ENCODE data around the gene CEP85L. TPM values are rescaled to one million over a fixed set of nuclear protein-coding genes. Genes with fewer than 3 reads are reported as not detected.

Gene CEP85L
- total and polyA plus RNA-seq, 2 of the 4 experiments (the other 2 are of a cell fraction), result 2.3 to 25.6 TPM

GRCh38 chr6:118683881-118684872, 32.8 kb upstream of the CEP85L start:
- no peak overlapping the region for H3K56ac ChIP-seq (ENCODE audit: extremely low read depth, insufficient read depth, low read length)
- no peak overlapping the region for H4K8ac ChIP-seq (ENCODE audit: low read depth in 2 of 2, low read length in 2 of 2)
- no CpG with 5 or more reads among the region's 9 CpGs for WGBS, 2 experiments (ENCODE audit: extremely low coverage in 2 of 2, insufficient read length in 1 of 2)
- no peak overlapping the region for H2BK5ac ChIP-seq (ENCODE audit: low read depth, low read length, poor library complexity, severe bottlenecking)
- DNase-seq, result no peak
- H3K23ac ChIP-seq (ENCODE audit: low read depth, low read length), result no peak overlapping the region
- no peaks in the 10 kb centered on the region for H3K9me3 ChIP-seq (ENCODE audit: control insufficient read depth, insufficient read depth, low read length)
- ATAC-seq (ENCODE audit: low read depth), result no peak
- dilution Hi-C loops (cut with HindIII; ENCODE audit: low sequenced_read_pairs, unreplicated experiment) (no loop called here), intact Hi-C loops (cut with micrococcal nuclease) (no loop called here), in situ Hi-C loops (cut with MboI; ENCODE audit: low sequenced_read_pairs) (no loop called here)
- TF ChIP-seq MXI1 (IDR thresholded peaks at IDR 0.05; ENCODE audit: borderline replicate concordance, low read depth, low read length) (no peak), POLR2A (IDR thresholded peaks at IDR 0.05; ENCODE audit: low read depth, low read length) (no peak), CEBPB (IDR thresholded peaks at IDR 0.05; ENCODE audit: low read depth, low read length) (no peak), CTCF (conservative IDR thresholded peaks at IDR 0.05; ENCODE audit: low read depth, low read length) (no peak), MAFK (IDR thresholded peaks at IDR 0.05; ENCODE audit: low read depth, low read length) (no peak), CHD1 (IDR thresholded peaks at IDR 0.05; ENCODE audit: low read depth, low read length) (no peak), USF2 (IDR thresholded peaks at IDR 0.05; ENCODE audit: low read depth, low read length) (no peak), SMC3 (IDR thresholded peaks at IDR 0.05; ENCODE audit: low read depth, low read length) (no peak), RCOR1 (IDR thresholded peaks at IDR 0.05; ENCODE audit: insufficient replicate concordance, low read length) (no peak), BHLHE40 (IDR thresholded peaks at IDR 0.05; ENCODE audit: low read depth, low read length) (no peak), FOS (IDR thresholded peaks at IDR 0.05; ENCODE audit: low read depth, low read length) (no peak), ELK1 (IDR thresholded peaks at IDR 0.05; ENCODE audit: borderline replicate concordance, low read depth, low read length) (no peak), RAD21 (IDR thresholded peaks at IDR 0.05; ENCODE audit: low read length) (no peak), RFX5 (IDR thresholded peaks at IDR 0.05; ENCODE audit: low read depth, low read length) (no peak)
- no peaks in the 10 kb centered on the region; a peak in 1 of 4 replicates for H3K79me1 ChIP-seq (ENCODE audit: low read depth in 1 of 2, low read length in 2 of 2)
- no peak overlapping the region for H2AK5ac ChIP-seq (ENCODE audit: low read depth, low read length)
- no peaks in the 10 kb centered on the region for H3K36me3 ChIP-seq (ENCODE audit: control insufficient read depth, insufficient read depth, low read length)
- no peak overlapping the region for H3K18ac ChIP-seq (ENCODE audit: low read depth, low read length)
- no peaks in the 10 kb centered on the region for H3K27me3 ChIP-seq (ENCODE audit: control insufficient read depth, insufficient read depth, low read length)
- H2BK120ac ChIP-seq (ENCODE audit: low read depth, low read length), result no peak overlapping the region
- CTCF ChIA-PET, result interaction anchor here (0.7 kb wide), 1 partner anchor 12 kb away, joined by 4 read pairs; no protein-coding TSS in a partner anchor
- H3K4me2 ChIP-seq (ENCODE audit: low read depth, low read length), result no peak overlapping the region
- no TSS peak for BruUV-seq (replicated peaks)
- no peak overlapping the region for H4K91ac ChIP-seq (ENCODE audit: insufficient read depth, low read depth, low read length)
- no peaks in the 10 kb centered on the region for H4K20me1 ChIP-seq (ENCODE audit: insufficient read depth, low read length)
- H3K4ac ChIP-seq (ENCODE audit: low read depth, low read length), result no peak overlapping the region
- no peak overlapping the region for H2AFZ ChIP-seq (replicated peaks; ENCODE audit: low read length, poor library complexity)
- no peak overlapping the region for H2BK15ac ChIP-seq (ENCODE audit: low read depth, low read length)
- no peak overlapping the region for H3K14ac ChIP-seq (replicated peaks; ENCODE audit: low read depth, low read length)
- H4K5ac ChIP-seq (ENCODE audit: low read depth, low read length), result no peak overlapping the region; the same call in 1 of the 2 replicates
- no peak overlapping the region for H3K27ac ChIP-seq (ENCODE audit: insufficient read depth, low read length)
- H3K9ac ChIP-seq (ENCODE audit: low read depth, low read length), result no peak overlapping the region
- H3K4me1 ChIP-seq (ENCODE audit: control insufficient read depth, insufficient read depth, low read length), result no peaks in the 10 kb centered on the region
- no peak overlapping the region for H3K4me3 ChIP-seq (ENCODE audit: insufficient read depth, low read depth, low read length)
- POLR2A ChIA-PET (ENCODE audit: unreplicated experiment), result no interaction called here
- no peak overlapping the region for H2BK20ac ChIP-seq (ENCODE audit: low read depth, low read length)
- no peaks in the 10 kb centered on the region for H3K9me1 ChIP-seq (ENCODE audit: insufficient read depth, low read length)
- H2AK9ac ChIP-seq (replicated peaks; ENCODE audit: low read depth, low read length, poor library complexity), result no peak overlapping the region
